Measurements from ENCODE around the gene VDAC1.

The VDAC1 gene

GRCh38 chr5:134024811-134025210 is 20.0 kb upstream of the VDAC1 start:
- no peak overlapping the region for H3K9ac ChIP-seq (ENCODE audit: low read depth, low read length)
- no peaks in the 10 kb centered on the region for H3K4me1 ChIP-seq (ENCODE audit: insufficient read depth, low read length)
- H3K27me3 ChIP-seq (ENCODE audit: insufficient read depth, low read length, poor library complexity) = no peaks in the 10 kb centered on the region
- H2AFZ ChIP-seq (ENCODE audit: low read depth, low read length) = no peak overlapping the region
- DNase-seq (no peak), ATAC-seq (ENCODE audit: insufficient read depth, low read depth) (no peak)
- no peaks in the 10 kb centered on the region for H3K79me2 ChIP-seq (ENCODE audit: insufficient read depth, low read length)
- H3K27ac ChIP-seq (ENCODE audit: low read length) = no peak overlapping the region
- no peak overlapping the region for H3K4me3 ChIP-seq (ENCODE audit: low read depth in 1 of 2, low read length in 2 of 2)
- no peaks in the 10 kb centered on the region for H4K20me1 ChIP-seq (ENCODE audit: insufficient read depth, low read length)
- no peak overlapping the region for H3K4me2 ChIP-seq (ENCODE audit: insufficient read depth, low read length)
- no peak for TF ChIP-seq CTCF (IDR thresholded peaks at IDR 0.05; ENCODE audit: borderline replicate concordance, extremely low read depth, low read length, poor library complexity, severe bottlenecking)
- no peak for TF ChIP-seq EZH2 (IDR thresholded peaks at IDR 0.05; ENCODE audit: borderline replicate concordance, low read depth, low read length, severe bottlenecking)
- no peaks in the 10 kb centered on the region for H3K36me3 ChIP-seq (ENCODE audit: insufficient read depth, low read length)
- no peaks in the 10 kb centered on the region for H3K9me3 ChIP-seq (ENCODE audit: insufficient read depth, low read length, severe bottlenecking)

GRCh38 chr5:134022333-134022732 is 17.6 kb upstream of the VDAC1 start:
- no peaks in the 10 kb centered on the region for H3K79me2 ChIP-seq (ENCODE audit: insufficient read depth, low read length)
- no peak for DNase-seq
- no peak overlapping the region for H3K4me3 ChIP-seq (ENCODE audit: low read depth in 1 of 2, low read length in 2 of 2)
- H3K9me3 ChIP-seq (ENCODE audit: insufficient read depth, low read length, severe bottlenecking) = no peaks in the 10 kb centered on the region
- no peak overlapping the region for H3K9ac ChIP-seq (ENCODE audit: low read depth, low read length)
- H3K27me3 ChIP-seq (ENCODE audit: insufficient read depth, low read length, poor library complexity) = no peaks in the 10 kb centered on the region
- ATAC-seq (ENCODE audit: insufficient read depth, low read depth) = no peak
- H3K27ac ChIP-seq (ENCODE audit: low read length) = no peak overlapping the region
- H2AFZ ChIP-seq (ENCODE audit: low read depth, low read length) = no peak overlapping the region
- TF ChIP-seq CTCF (IDR thresholded peaks at IDR 0.05; ENCODE audit: borderline replicate concordance, extremely low read depth, low read length, poor library complexity, severe bottlenecking) (no peak), EZH2 (IDR thresholded peaks at IDR 0.05; ENCODE audit: borderline replicate concordance, low read depth, low read length, severe bottlenecking) (no peak)
- no peaks in the 10 kb centered on the region for H3K4me1 ChIP-seq (ENCODE audit: insufficient read depth, low read length)
- H3K36me3 ChIP-seq (ENCODE audit: insufficient read depth, low read length) = no peaks in the 10 kb centered on the region
- H4K20me1 ChIP-seq (ENCODE audit: insufficient read depth, low read length) = no peaks in the 10 kb centered on the region
- no peak overlapping the region for H3K4me2 ChIP-seq (ENCODE audit: insufficient read depth, low read length)

GRCh38 chr5:134020188-134020587 is 15.4 kb upstream of the VDAC1 start:
- H3K4me3 ChIP-seq (ENCODE audit: low read depth in 1 of 2, low read length in 2 of 2) = no peak overlapping the region
- H3K27me3 ChIP-seq (ENCODE audit: insufficient read depth, low read length, poor library complexity) = no peaks in the 10 kb centered on the region
- H3K79me2 ChIP-seq (ENCODE audit: insufficient read depth, low read length) = no peaks in the 10 kb centered on the region
- H3K9me3 ChIP-seq (ENCODE audit: insufficient read depth, low read length, severe bottlenecking) = no peaks in the 10 kb centered on the region
- DNase-seq (no peak), ATAC-seq (ENCODE audit: insufficient read depth, low read depth) (no peak)
- no peak overlapping the region for H3K27ac ChIP-seq (ENCODE audit: low read length)
- no peak overlapping the region for H2AFZ ChIP-seq (ENCODE audit: low read depth, low read length)
- no peak overlapping the region for H3K4me2 ChIP-seq (ENCODE audit: insufficient read depth, low read length)
- H3K4me1 ChIP-seq (ENCODE audit: insufficient read depth, low read length) = no peaks in the 10 kb centered on the region
- H3K36me3 ChIP-seq (ENCODE audit: insufficient read depth, low read length) = no peaks in the 10 kb centered on the region
- H3K9ac ChIP-seq (ENCODE audit: low read depth, low read length) = no peak overlapping the region
- TF ChIP-seq CTCF (IDR thresholded peaks at IDR 0.05; ENCODE audit: borderline replicate concordance, extremely low read depth, low read length, poor library complexity, severe bottlenecking) (no peak), EZH2 (IDR thresholded peaks at IDR 0.05; ENCODE audit: borderline replicate concordance, low read depth, low read length, severe bottlenecking) (no peak)
- H4K20me1 ChIP-seq (ENCODE audit: insufficient read depth, low read length) = no peaks in the 10 kb centered on the region

- TF ChIP-seq EZH2 (IDR thresholded peaks at IDR 0.05; ENCODE audit: borderline replicate concordance, low read depth, low read length, severe bottlenecking) (no peak), CTCF (IDR thresholded peaks at IDR 0.05; ENCODE audit: borderline replicate concordance, extremely low read depth, low read length, poor library complexity, severe bottlenecking) (no peak)
- H3K27me3 ChIP-seq (ENCODE audit: insufficient read depth, low read length, poor library complexity) = no peaks in the 10 kb centered on the region
- H3K4me2 ChIP-seq (ENCODE audit: insufficient read depth, low read length) = no peak overlapping the region
- no peak overlapping the region for H3K9ac ChIP-seq (ENCODE audit: low read depth, low read length)
- H3K4me3 ChIP-seq (ENCODE audit: low read depth in 1 of 2, low read length in 2 of 2) = no peak overlapping the region
- DNase-seq (no peak), ATAC-seq (ENCODE audit: insufficient read depth, low read depth) (no peak)
- no peaks in the 10 kb centered on the region for H3K79me2 ChIP-seq (ENCODE audit: insufficient read depth, low read length)
- no peaks in the 10 kb centered on the region for H3K9me3 ChIP-seq (ENCODE audit: insufficient read depth, low read length, severe bottlenecking)
- no peak overlapping the region for H2AFZ ChIP-seq (ENCODE audit: low read depth, low read length)
- no peaks in the 10 kb centered on the region for H3K36me3 ChIP-seq (ENCODE audit: insufficient read depth, low read length)
- H3K27ac ChIP-seq (ENCODE audit: low read length) = no peak overlapping the region
- H4K20me1 ChIP-seq (ENCODE audit: insufficient read depth, low read length) = no peaks in the 10 kb centered on the region
- H3K4me1 ChIP-seq (ENCODE audit: insufficient read depth, low read length) = no peaks in the 10 kb centered on the region
Observed at GRCh38 chr5:134019636-134020035, 14.9 kb upstream of the VDAC1 start.
